Naive B cell (primary cell): ENCODE results near the gene IPMK. TPM values are rescaled to one million over a fixed set of nuclear protein-coding genes. Genes with fewer than 3 reads are reported as not detected.
"Not testable (repeated sequence)": the region's sequence is repeated elsewhere in the genome, so short reads cannot be mapped to it uniquely, and the experiment has no call there.

Experiments used
- ATAC-seq, 2 donors: fragments of 150-1000 bp; cut with Tn5 transposase; 2 replicates each; pipeline ENCODE4 v1.10.0; 2021; ENCODE audit warnings: low read depth in 2 of 2, mild to moderate bottlenecking in 2 of 2, moderate library complexity in 2 of 2
- DNase-seq: peaks from one replicate; pipeline ENCODE4 v3.0.0; 2022
- H3K27ac Mint-ChIP-seq, 6 donors: one replicate each; pipeline ENCODE4 v1.8.0; 2020 to 2022; ENCODE audit warnings: mild to moderate bottlenecking in 6 of 6, mixed read lengths in 6 of 6, moderate library complexity in 5 of 6, inconsistent platforms in 2 of 6
- H3K27me3 Mint-ChIP-seq, 3 donors: one replicate each; pipeline ENCODE4 v1.8.0; 2021 to 2022; ENCODE audit warnings: mixed read lengths in 3 of 3, mild to moderate bottlenecking in 1 of 3
- H3K36me3 Mint-ChIP-seq, 2 donors: one replicate each; pipeline ENCODE4 v1.8.0; 2020 to 2022; ENCODE audit warnings: mixed read lengths in 2 of 2, inconsistent platforms in 1 of 2, mild to moderate bottlenecking in 1 of 2
- H3K4me1 Mint-ChIP-seq, 3 donors: one replicate each; pipeline ENCODE4 v1.8.0; 2020 to 2022; ENCODE audit warnings: mixed read lengths in 3 of 3, inconsistent platforms in 1 of 3, mild to moderate bottlenecking in 1 of 3, moderate library complexity in 1 of 3
- H3K4me3 Mint-ChIP-seq, 8 donors: one replicate each; pipeline ENCODE4 v1.8.0; 2020 to 2022; ENCODE audit warnings: mild to moderate bottlenecking in 8 of 8, mixed read lengths in 8 of 8, moderate library complexity in 8 of 8, inconsistent platforms in 2 of 8
- H3K9me3 Mint-ChIP-seq, 7 donors: one replicate each; pipeline ENCODE4 v1.8.0; 2020 to 2022; ENCODE audit warnings: mixed read lengths in 7 of 7, mild to moderate bottlenecking in 5 of 7, inconsistent platforms in 2 of 7, moderate library complexity in 1 of 7
- polyA plus RNA-seq, 6 donors: library from polyadenylated mRNA; unstranded; fragments of 300-500 nt; fragmentation: Illumina TruSeq; gene quantifications; one replicate each; pipeline ENCODE4 v1.2.3, GENCODE V29; 2021; ENCODE audit warnings: low read depth in 6 of 6

Gene IPMK
- polyA plus RNA-seq, 6 donors from 2014 or later: 2.3 to 4.8 (median 3.3) TPM

DNA sequence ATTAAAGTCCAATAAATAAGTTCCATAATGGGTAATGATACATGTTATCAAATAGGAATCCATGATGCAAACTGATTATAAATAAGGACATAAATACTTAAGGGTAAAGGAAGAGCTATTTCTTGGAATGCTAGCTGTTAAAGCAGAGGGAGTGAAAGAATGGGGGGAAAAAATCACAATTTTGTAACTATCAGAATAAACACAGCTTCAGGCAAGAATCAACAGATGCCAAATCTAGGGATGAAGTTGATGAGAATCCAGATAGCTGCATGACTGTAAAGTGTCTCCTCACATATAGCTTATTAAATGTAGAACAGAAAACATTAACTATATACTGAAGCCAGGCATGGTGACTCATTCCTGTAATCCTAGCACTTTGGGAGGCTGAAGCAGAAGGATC lies 4.9 kb downstream of the IPMK start:
- peaks cover 0 to 1% (median 0%) of the 10 kb centered on the region in 7 donors for H3K9me3 Mint-ChIP-seq
- H3K4me1 Mint-ChIP-seq: peaks cover 29 to 66% (median 49%) of the 10 kb centered on the region in 3 donors
- no peaks in the 10 kb centered on the region for H3K27me3 Mint-ChIP-seq
- ATAC-seq: no peak
- no peak overlapping the region for H3K27ac Mint-ChIP-seq
- DNase-seq: no peak
- no peak overlapping the region for H3K4me3 Mint-ChIP-seq
- no peaks in the 10 kb centered on the region for H3K36me3 Mint-ChIP-seq

DNA sequence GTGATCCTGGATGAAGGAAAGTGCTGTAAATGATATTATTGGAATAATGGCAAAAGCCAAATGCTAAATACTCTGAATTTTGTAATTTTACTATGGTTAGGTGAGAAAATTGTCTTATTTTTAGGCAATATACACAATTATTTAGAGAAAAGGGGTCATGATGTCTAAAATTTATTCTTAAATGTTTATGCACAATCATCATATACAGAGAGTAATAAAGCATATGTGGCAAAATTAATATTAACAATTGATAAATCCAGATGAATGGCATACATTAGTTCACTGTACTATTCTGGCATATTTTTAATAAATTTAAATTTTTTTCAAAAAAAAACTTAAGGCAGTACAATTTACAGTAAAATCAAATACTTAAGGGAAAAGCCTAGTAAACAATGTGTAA lies 7.4 kb downstream of the IPMK start:
- ATAC-seq (no peak), DNase-seq (no peak)
- Mint-ChIP-seq H3K9me3 (no peaks in the 10 kb centered on the region), H3K36me3 (no peaks in the 10 kb centered on the region), H3K27me3 (no peaks in the 10 kb centered on the region), H3K27ac (peak overlapping the region in 2 of 6 donors; percentile 8 to 21), H3K4me3 (no peak overlapping the region), H3K4me1 (peaks cover 20 to 56% (median 35%) of the 10 kb centered on the region in 3 donors)

DNA sequence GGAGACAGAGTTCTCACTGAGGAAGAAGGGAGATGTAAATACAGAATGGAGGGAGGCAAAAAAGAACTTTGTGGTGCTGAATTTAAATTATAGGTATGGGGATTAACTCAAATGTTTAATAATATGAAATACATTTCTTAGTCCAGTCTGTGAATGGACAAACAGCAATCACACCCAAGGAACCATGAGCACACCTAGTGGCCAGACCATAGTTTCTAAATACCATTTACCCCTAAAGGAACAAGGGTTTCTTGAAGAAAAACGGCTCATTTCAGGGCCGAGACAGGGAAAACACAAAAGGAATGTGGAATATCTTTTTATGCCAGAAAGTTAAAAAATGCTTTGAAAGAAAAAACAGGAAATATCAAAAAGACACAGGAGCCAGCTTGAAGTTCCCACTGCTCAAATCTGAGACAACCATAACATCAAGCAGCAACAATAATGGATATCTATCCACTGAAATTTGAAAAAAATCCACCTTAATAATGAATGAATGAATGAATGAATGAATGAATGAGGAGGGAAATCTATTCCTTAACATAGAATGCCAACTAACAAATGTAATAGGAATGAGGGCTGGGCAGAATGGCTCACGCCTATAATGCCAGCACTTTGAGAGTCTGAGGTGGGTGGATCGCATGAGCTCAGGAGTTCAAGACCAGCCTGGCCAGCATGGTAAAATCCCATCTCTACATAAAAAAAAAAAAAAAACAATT lies 8.6 kb downstream of the IPMK start:
- no peak for ATAC-seq
- no peak overlapping the region for H3K4me3 Mint-ChIP-seq
- DNase-seq: no peak
- peak overlapping the region in 2 of 6 donors; percentile 15 to 59 for H3K27ac Mint-ChIP-seq
- no peaks in the 10 kb centered on the region for H3K27me3 Mint-ChIP-seq
- H3K4me1 Mint-ChIP-seq: peaks cover 17 to 54% (median 42%) of the 10 kb centered on the region in 3 donors
- peaks cover under 1 to 7% (median 2%) of the 10 kb centered on the region in 7 donors for H3K9me3 Mint-ChIP-seq
- peaks cover 2 to 6% of the 10 kb centered on the region in 2 donors for H3K36me3 Mint-ChIP-seq

DNA sequence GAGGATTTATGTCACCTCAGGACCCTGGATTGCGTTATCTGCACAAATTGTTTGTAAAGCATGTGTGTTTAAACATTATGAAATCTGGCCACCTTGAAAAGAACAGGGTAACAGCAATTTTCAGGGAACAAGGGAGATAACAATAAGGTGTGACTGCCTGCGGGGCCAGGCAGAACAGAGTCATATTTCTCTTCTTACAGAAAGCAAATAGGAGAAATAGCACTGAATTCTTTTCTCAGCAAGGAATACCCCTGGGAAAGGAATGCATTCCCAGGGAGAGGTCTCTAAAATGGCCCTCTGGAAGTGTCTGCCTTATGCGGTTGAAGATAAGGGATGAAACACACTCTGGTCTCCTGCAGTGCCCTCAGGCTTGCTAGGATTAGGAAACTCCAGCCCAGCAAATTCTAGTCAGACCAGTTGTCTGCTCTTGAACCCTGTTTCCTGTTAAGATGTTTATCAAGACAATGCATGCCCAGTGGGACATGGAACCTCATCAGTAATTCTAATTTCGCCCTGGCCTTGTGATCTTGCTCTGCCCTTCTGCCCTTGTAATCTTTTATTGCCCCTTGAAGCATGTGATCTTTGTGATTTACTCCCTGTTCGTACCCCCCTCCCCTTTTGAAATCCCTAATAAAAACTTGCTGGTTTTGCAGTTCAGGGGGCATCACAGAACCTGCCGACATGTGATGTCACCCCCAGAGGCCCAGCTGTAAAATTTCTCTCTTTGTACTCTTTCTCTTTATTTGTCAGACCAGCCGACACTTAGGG lies 11.5 kb downstream of the IPMK start:
- ATAC-seq, H3K27me3 Mint-ChIP-seq, H3K4me3 Mint-ChIP-seq, DNase-seq: not testable (repeated sequence)
- peaks cover 5 to 23% (median 11%) of the 10 kb centered on the region in 7 donors for H3K9me3 Mint-ChIP-seq
- H3K36me3 Mint-ChIP-seq: peaks cover 7 to 20% of the 10 kb centered on the region in 2 donors
- peak overlapping the region in 4 of 6 donors; percentile 15 to 76 (median 36) for H3K27ac Mint-ChIP-seq
- peaks cover 28 to 49% (median 44%) of the 10 kb centered on the region in 3 donors for H3K4me1 Mint-ChIP-seq

DNA sequence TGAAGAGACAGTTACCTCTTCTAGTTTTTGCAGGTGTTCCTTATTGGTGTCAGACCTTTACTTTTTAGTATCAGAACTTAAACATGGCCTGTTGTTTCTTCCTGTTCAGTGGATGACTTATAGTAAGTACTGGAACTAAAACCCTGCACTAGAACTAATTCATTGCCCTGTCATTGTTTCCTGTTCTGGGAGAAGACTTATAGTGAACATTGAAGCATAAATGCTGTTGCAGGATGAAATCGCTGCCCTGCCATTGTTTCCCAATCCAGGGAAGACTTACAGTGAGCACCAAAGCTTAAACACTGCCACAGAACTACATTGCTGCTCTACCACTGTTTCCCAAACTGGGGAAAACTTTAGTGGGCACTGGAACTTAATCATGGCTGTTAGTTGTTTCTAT lies 13.1 kb downstream of the IPMK start:
- DNase-seq (no peak), ATAC-seq (no peak)
- Mint-ChIP-seq H3K36me3 (peaks cover 7 to 20% of the 10 kb centered on the region in 2 donors), H3K4me1 (peaks cover 31 to 39% (median 33%) of the 10 kb centered on the region in 3 donors), H3K9me3 (peaks cover 5 to 23% (median 11%) of the 10 kb centered on the region in 7 donors), H3K4me3 (no peak overlapping the region), H3K27me3 (no peaks in the 10 kb centered on the region), H3K27ac (peak overlapping the region in 1 of 6 donors; percentile 14)

DNA sequence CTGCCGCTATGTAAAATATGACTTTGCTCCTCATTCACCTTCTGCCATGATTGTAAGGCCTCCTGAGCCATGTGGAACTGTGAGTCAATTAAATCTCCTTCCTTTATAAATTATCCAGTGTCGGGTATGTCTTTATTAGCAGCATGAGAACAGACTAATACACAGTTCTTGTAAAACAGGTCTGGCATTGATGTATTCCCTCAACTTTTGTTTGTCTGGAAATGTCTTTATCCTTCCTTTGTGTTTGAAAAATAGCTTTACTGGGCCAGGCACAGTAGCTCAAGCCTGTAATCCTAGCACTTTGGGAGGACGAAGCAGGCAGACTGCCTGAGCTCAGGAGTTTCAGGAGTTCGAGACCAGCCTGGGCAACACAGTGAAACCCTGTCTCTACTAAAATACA lies 14.5 kb downstream of the IPMK start:
- peaks cover 7 to 27% of the 10 kb centered on the region in 2 donors for H3K36me3 Mint-ChIP-seq
- no peak for DNase-seq
- H3K27me3 Mint-ChIP-seq: no peaks in the 10 kb centered on the region
- H3K27ac Mint-ChIP-seq: no peak overlapping the region
- H3K9me3 Mint-ChIP-seq: peaks cover 6 to 23% (median 15%) of the 10 kb centered on the region in 7 donors
- no peak for ATAC-seq
- H3K4me1 Mint-ChIP-seq: peaks cover 31 to 36% (median 31%) of the 10 kb centered on the region in 3 donors
- peak overlapping the region in 1 of 8 donors; percentile 42 for H3K4me3 Mint-ChIP-seq

DNA sequence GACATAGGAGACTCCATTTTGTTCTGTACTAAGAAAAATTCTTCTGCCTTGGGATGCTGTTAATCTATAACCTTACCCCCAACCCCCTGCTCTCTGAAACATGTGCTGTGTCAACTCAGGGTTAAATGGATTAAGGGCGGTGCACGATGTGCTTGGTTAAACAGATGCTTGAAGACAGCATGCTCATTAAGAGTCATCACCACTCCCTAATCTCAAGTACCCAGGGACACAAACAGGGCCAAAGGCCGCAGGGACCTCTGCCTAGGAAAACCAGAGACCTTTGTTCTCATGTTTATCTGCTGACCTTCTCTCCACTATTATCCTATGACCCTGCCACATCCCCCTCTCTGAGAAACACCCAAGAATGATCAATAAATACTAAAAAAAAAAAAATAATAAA lies 23.0 kb downstream of the IPMK start:
- H3K27me3 Mint-ChIP-seq, H3K4me3 Mint-ChIP-seq, H3K27ac Mint-ChIP-seq, DNase-seq, H3K36me3 Mint-ChIP-seq, ATAC-seq: not testable (repeated sequence)
- H3K4me1 Mint-ChIP-seq: peaks cover 33 to 51% (median 38%) of the 10 kb centered on the region in 3 donors
- H3K9me3 Mint-ChIP-seq: peaks cover 2 to 33% (median 9%) of the 10 kb centered on the region in 7 donors

DNA sequence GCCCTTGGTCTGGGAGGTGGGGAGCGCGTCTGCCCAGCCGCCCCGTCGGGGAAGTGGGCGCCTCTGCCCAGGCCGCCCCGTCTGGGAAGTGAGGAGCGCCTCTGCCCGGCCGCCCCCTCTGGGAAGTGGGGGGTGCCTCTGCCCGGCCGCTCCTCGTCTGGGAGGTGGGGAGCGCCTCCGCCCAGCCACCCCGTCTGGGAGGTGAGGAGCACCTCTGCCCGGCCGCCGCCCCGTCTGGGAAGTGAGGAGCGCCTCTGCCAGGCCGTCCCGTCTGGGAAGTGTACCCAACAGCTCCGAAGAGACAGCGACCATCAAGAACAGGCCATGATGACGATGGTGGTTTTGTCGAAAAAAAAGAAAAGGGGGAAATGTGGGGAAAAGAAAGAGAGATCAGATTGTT lies 23.5 kb downstream of the IPMK start:
- H3K4me3 Mint-ChIP-seq, H3K36me3 Mint-ChIP-seq, ATAC-seq, H3K27me3 Mint-ChIP-seq, H3K27ac Mint-ChIP-seq, DNase-seq: not testable (repeated sequence)
- Mint-ChIP-seq H3K9me3 (peaks cover 2 to 33% (median 9%) of the 10 kb centered on the region in 7 donors), H3K4me1 (peaks cover 37 to 55% (median 43%) of the 10 kb centered on the region in 3 donors)

DNA sequence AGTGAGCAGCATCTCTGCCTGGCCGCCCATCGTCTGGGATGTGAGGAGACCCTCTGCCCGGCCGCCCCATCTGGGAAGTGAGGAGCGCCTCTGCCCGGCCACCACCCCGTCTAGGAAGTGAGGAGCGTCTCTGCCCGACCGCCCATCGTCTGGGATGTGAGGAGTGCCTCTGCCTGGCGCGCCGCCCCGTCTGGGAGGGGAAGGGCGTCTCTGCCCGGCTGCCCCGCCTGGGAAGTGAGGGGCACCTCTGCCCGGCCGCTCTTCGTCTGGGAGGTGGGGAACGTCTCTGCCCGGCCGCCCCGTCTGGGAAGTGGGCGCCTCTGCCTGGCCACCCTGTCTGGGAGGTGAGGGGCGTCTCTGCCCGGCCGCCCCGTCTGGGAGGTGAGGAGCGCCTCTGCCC lies 23.9 kb downstream of the IPMK start:
- ATAC-seq, H3K27me3 Mint-ChIP-seq, H3K27ac Mint-ChIP-seq, DNase-seq, H3K36me3 Mint-ChIP-seq, H3K4me3 Mint-ChIP-seq: not testable (repeated sequence)
- peaks cover 2 to 33% (median 9%) of the 10 kb centered on the region in 7 donors for H3K9me3 Mint-ChIP-seq
- H3K4me1 Mint-ChIP-seq: peaks cover 41 to 58% (median 44%) of the 10 kb centered on the region in 3 donors

DNA sequence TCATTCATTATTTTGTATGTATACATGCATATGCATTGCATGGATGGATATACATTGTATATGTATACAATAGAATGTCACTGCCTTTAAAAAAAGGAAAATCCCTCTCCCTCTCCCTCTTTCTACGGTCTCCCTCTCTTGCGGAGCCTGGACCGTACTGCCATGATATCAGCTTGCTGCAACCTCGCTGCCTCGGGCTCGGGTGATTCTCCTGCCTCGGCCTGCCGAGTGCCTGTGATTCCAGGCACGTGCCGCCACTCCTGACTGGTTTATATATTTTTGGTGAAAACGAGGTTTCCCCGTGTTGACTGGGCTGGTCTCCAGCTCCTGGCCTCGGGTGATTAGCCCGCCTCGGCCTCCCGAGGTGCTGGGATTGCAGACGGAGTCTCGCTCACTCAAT lies 24.4 kb downstream of the IPMK start:
- no peak overlapping the region for H3K27ac Mint-ChIP-seq
- peaks cover 40 to 58% (median 41%) of the 10 kb centered on the region in 3 donors for H3K4me1 Mint-ChIP-seq
- no peaks in the 10 kb centered on the region for H3K27me3 Mint-ChIP-seq
- H3K9me3 Mint-ChIP-seq: peaks cover 0 to 33% (median 9%) of the 10 kb centered on the region in 7 donors
- peaks cover under 1 to 4% of the 10 kb centered on the region in 2 donors for H3K36me3 Mint-ChIP-seq
- no peak overlapping the region for H3K4me3 Mint-ChIP-seq
- ATAC-seq (no peak), DNase-seq (no peak)

DNA sequence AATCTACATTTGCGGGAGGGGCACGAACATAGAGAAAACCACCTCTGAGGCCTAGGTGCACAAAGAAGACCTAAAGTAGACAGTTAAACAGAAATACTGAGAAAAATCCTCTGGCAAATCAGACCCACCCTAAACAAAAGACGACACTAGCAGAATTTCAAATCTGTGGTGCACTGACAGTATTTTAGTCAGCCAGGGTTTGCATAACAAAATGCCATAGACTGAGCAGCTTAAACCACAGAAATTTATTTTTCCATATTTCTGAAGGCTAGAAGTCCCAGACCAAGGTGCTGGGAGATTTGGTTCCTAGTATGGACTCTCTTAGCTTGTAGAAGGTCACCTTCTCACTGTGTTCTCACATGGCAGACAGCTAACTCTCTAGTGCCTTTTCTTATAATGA lies 26.3 kb downstream of the IPMK start:
- no peak for DNase-seq
- H3K27me3 Mint-ChIP-seq: no peaks in the 10 kb centered on the region
- H3K4me1 Mint-ChIP-seq: peaks cover 47 to 61% (median 53%) of the 10 kb centered on the region in 3 donors

DNA sequence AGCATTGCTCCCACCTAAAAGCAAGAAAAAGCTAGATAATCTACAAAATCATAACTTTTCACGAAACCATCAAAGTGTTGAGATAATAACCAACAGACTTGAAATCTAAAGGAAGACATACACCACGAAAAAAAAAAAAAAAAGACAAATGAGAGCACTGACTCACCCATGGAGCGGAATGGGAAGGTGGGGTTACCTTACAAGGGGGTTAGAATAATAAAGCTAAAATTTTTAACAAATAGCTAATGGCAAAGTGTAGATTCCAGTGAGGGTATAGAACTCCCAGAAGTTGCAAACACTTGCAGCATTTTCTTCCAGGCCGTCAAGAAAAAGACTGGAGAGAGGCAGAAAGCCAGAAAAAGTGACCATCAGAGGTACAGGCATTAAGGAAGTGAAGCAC lies 27.2 kb downstream of the IPMK start:
- H3K4me3 Mint-ChIP-seq: peak overlapping the region in 2 of 8 donors; percentile 6
- DNase-seq (no peak), ATAC-seq (no peak)
- H3K27ac Mint-ChIP-seq: peak overlapping the region in 3 of 6 donors; percentile 6 to 77 (median 52)
- peaks cover 2 to 11% of the 10 kb centered on the region in 2 donors for H3K36me3 Mint-ChIP-seq
- H3K9me3 Mint-ChIP-seq: peaks cover 0 to 20% (median 8%) of the 10 kb centered on the region in 7 donors
- H3K4me1 Mint-ChIP-seq: peaks cover 44 to 54% (median 53%) of the 10 kb centered on the region in 3 donors
- H3K27me3 Mint-ChIP-seq: no peaks in the 10 kb centered on the region

More for the DNA sequence above, 26.3 kb downstream of the IPMK start:
- Mint-ChIP-seq H3K4me3 (no peak overlapping the region), H3K27ac (peak overlapping the region in 2 of 6 donors; percentile 6 to 43), H3K9me3 (peaks cover 0 to 27% (median 9%) of the 10 kb centered on the region in 7 donors), H3K36me3 (peaks cover 0 to 6% of the 10 kb centered on the region in 2 donors)
- no peak for ATAC-seq

DNA sequence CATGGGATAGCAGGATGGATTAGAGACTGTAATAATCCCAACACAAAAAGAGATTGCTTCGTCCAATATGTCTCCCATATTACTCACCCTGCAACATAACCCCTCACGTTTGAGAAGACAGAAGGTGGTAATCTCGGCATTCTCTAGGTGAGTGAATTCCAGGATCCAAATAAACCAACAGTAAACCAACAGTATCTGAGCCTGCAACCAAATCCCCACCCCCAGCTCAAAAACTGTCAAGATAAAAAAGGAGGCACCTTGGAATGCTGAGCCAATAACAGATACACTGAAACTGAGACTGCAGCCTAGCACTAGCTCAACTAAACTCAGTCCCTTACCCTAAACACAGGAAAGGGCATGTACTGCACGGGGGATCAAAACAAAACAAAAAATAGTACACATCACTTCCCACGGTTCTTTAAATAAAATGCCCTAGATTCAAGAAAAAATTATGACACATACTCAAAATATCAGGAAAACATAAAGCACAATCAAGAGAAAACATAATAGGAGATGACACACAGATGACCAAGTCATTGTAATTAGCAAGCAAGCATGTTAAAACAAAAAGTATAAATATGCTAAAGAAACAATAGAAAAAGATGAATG lies 28.0 kb downstream of the IPMK start:
- Mint-ChIP-seq H3K4me3 (peak overlapping the region in 2 of 8 donors; percentile 22 to 32), H3K4me1 (peaks cover 44 to 52% (median 47%) of the 10 kb centered on the region in 3 donors), H3K27ac (peak overlapping the region in 2 of 6 donors; percentile 6 to 13), H3K36me3 (peaks cover 7 to 11% of the 10 kb centered on the region in 2 donors), H3K27me3 (no peaks in the 10 kb centered on the region), H3K9me3 (peaks cover 0 to 15% (median 5%) of the 10 kb centered on the region in 7 donors)
- ATAC-seq (no peak), DNase-seq (no peak)
